ENCODE data around the gene EPS15.
"Not testable (repeated sequence)": the region's sequence is repeated elsewhere in the genome, so short reads cannot be mapped to it uniquely, and the experiment has no call there.

Gene EPS15

DNA sequence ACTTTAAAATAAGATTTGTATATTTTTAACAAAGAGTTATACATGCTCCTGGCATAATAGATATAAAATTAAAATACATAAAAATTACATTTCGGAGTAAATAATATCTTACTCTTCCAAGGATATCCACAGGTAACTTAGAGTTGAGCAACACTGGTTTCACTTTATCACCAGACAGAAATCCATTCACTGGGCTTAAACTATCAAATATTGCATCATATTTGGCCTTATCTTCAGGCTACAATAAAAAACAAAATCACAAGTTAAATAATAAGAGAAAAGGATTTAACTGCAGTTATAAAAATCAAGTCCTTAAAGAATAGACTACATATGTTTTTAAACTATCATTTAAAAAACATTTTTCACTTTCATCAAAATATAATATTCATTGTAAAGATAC, 55.5 kb downstream of the EPS15 start:
- no peak for DNase-seq

GRCh38 chr1:51462289-51462688, 56.8 kb downstream of the EPS15 start:
- not testable (repeated sequence) for DNase-seq

DNA sequence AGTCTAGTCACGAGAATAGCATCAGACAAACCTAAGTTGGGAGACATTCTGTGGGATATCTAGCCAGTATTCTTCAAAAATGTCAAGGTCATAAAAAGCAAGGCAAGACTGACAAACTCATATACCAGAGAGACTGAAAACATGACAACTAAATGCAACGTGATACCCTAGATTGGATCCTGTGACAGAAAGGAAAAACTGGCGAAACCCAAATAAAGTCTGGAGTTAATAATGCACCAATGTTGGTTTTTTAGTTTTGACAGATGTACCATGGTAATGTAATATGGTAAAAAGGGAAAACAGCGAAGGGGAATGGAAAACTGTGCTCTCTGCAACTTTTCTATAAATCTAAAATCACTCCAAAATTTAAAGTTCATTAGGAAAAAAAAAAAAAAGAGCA, 64.5 kb downstream of the EPS15 start:
- DNase-seq, result no peak

DNA sequence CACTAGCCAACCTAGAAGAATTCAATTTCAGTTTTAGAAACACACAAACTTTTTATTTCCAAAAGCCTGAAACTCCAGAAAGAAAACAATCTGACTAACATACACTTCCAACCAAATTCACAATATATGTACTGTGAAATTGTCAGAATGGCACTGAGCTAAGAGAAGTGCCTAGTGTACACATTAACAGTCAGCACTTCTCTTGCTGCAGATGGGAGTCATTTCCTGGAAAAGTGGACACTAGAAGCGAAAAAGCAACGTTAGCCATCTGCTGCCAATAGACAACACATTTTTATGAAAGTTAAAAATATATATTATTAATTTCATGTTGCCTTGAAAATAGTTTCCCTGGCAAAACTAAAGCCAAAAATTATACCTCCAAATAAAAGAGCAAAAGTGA, 66.1 kb downstream of the EPS15 start:
- no peak for DNase-seq

DNA sequence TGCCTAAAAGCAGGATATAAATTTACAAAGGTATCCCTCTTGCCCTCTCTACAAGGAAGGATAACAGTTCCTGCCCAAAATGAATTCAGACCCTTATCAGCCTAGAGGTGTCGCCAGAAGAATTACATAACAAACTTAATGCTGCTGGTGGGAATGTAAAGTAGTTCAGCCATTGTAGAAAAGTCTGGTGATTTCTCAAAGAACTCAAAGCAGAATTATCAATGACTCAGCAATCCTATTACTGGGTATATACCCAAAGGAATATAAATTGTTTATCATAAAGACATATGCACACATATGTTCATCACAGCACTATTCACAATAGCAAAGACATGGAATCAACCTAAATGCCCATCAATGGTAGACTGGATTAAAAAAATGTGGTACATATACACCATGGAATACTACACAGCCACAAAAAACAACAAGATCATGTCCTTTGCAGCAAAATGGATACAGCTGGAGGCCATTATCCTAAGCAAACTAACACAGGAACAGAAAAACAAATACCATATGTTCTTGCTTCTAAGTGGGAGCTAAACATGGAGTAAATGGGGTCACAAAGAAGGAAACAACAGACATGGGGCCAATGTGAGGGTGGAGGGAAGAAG, 70.1 kb downstream of the EPS15 start:
- not testable (repeated sequence) for DNase-seq

- no peak for DNase-seq
Observed at GRCh38 chr1:51445351-51446090, 73.5 kb downstream of the EPS15 start.

DNA sequence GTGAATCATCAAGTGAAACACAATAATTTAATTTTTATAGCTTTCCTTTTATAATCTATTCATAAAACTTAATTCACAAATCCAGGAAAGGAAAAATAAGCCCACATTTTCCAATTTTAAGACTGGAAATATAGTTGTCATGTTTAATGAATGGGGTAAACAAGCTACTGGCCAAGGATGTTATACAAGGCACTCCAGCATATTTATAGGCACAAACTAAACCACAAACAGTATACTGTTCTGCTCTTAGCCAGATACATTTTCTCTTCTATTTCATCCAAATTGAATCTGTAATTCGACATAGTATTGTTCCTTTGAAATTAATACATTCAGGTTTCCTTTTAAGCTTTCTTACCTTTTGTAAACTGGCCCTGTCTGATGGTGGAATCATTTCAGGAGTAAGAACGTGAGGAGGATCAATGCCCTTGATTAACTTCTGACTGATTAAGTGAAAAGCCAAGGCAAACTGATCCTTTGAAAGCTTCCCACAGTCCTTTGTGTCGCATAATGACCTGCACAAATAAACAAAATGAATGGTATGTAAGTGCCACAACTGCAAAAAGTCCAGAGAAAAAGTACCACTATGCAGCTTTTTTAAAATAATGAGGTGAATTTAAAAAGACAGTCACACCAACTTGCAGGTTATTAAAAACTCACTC, 74.4 kb downstream of the EPS15 start:
- DNase-seq, result no peak

- no peak for DNase-seq
Observed at GRCh38 chr1:51444096-51444495, 75.0 kb downstream of the EPS15 start.

- DNase-seq, result no peak
Observed at GRCh38 chr1:51443555-51443954, 75.5 kb downstream of the EPS15 start.

GRCh38 chr1:51442616-51443015, 76.5 kb downstream of the EPS15 start:
- DNase-seq, result no peak

DNA sequence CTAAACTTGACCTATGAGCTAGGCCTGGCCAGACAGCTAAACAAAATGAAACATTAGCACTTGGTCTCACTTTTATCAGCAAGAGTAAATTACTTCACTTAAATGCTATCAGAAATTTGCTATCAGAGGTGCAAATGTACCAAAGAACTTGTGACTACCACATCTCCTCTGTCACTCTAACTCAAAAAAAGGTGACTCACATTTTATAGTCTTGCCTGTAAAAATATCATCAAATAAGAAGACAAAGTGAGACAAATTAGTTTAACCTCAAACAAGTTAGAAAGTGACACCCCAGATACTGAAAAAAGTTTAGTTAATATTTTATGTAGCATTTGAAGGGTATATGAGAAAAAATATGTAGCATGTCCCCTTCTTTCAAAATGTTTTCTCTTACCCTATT, 76.9 kb downstream of the EPS15 start:
- no peak for DNase-seq

DNA sequence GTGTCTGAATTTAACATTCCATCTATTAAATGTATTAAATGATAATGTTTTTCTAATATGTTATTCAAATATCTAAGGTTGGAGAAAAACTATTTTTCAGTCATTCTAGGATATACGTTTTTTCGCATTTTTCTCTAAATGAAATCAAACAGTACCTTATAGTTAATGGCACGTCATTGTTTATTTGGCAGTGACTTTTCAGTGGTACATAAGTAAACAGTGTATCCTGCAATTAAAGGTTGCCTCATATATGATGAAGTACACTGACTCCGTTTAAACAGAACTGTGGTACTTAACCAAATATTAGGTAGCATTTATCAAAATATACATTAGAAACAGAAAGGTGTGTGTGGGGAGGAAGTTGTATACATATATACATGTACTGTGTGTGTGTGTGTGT, 79.2 kb downstream of the EPS15 start:
- DNase-seq, result no peak

DNA sequence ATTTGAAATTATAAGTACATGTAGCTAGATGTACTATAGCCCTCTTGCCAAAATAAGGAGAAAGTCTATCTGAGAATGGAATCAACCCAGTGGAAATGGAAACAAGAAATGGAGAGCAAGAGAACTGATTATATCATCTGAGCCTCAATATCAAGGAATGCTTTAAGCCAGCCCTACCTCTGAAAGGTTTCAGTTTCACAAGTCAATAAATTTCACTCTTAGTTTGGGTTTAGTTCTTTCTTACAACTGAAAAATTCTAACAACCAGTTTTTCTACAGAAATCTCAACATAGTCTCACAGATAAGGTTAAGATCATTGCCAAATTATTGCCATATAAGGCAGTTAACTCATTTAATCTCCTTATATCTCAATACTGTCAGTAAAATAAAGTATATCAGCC, 80.0 kb downstream of the EPS15 start:
- DNase-seq, result no peak

GRCh38 chr1:51437391-51437790, 81.7 kb downstream of the EPS15 start:
- DNase-seq, result not testable (repeated sequence)

- DNase-seq, result no peak
Observed at GRCh38 chr1:51435878-51436277, 83.2 kb downstream of the EPS15 start.

- no peak for DNase-seq
Observed at GRCh38 chr1:51433972-51434510, 85.0 kb downstream of the EPS15 start.

DNA sequence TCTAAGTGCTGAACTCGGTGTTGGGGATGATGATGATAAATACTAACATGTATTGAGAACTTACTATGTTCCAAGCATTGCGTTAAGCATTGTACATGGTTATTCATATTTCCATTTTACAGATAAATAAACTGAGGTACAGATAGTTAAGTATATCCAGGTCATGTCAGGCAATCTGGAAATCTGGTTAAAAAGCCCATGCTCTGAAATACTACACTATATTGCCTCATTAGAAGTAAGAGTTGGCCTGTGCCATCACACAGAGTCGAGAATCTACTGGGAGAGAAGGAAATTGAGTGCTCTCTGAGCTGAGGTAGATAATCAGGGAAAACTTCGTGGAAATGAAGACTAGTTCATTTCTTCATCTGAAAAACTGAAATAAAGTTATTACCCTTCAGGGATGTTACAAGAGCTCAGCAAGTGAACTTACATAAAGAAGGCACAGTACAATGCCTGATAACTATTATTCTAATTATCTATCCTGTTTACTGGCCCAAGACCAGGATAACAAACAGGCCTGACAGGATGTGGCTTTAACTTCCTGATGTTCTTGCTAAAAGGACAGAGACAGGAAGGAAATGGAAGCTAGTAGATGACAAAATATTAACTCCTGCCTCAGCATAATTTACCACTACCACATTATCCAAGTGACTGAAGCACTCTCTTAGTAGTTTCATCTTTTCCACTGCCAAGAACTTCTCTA, 85.6 kb downstream of the EPS15 start:
- no peak for DNase-seq

- DNase-seq, result no peak
Observed at GRCh38 chr1:51432146-51432545, 86.9 kb downstream of the EPS15 start.

DNA sequence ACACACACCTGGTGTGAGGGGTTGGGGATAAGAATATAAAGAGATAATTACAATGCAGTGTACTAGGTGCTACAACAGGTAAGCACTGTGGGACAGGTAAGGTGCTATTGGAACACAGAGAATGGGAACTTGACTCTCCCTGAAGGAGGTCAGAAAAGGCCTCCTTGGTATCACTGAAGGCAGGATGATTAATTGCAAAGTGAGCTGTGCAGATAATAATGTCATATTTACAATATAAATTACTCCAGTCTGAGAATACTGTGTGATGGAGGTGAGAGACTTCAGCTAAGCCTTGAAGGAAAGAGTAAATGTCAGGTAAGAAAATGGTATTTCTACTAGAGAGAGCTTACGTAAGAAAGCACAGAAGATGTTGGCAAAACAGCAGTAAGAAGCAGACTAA, 91.6 kb downstream of the EPS15 start:
- DNase-seq, result no peak

DNA sequence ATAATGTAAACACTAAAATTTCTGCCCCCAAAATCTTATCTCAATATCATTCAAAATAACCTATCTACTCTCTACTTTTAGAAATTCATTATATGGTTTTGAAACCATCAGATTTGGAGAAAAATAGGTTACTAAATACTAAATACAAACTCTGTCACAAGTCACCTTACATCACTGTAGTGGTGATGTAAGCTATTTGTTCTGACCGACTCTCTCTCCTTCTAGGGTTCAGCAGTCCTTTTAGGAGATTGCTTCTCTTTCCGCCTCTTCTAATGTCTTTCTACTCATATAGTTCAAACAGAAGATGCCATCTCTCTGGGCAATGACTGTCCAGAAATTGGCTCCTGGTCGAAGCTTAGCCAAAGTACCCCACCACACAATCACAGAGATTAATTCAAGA, 93.1 kb downstream of the EPS15 start:
- DNase-seq, result no peak

- no peak for DNase-seq
Observed at GRCh38 chr1:51425273-51425672, 93.8 kb downstream of the EPS15 start.

DNA sequence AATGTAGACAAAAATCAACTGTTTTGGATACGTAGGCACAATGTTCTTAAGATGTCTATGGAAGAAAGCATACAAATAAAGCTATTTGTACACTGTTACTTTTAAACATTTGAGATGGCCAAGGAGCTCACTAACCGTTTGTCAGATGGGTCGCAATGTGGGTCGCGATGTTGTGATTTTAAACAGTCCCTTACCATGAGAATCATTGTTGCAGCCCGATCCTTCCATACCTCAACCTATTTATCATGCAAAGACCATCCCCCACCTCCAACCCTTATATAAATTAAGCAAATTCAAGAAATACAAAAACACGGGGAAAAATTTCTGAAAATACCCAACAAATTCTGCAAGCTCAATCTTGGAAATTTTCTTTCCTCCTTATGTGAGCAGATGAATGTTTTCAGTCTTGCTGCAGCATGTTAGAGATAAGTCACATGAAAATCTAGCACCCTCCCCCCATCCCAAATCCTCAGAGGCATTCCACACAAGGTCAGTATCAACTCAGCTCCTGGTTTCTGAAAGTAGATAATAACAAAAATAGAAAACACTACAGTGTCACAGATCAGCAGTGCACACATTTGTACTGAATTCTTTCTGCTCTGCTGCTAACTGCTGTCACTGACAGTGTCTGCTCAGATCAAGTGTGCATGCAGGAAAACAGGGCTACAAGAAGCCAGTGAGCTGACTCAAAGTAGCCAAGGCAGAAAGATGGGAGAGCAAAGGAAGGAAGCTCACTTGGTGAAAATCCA, 95.8 kb downstream of the EPS15 start:
- no peak for DNase-seq

Measured in activated CD4-positive, CD25-positive, alpha-beta regulatory T cell treated with anti-CD3 and anti-CD28 coated beads, Interleukin-2, amount 50 U/mL, for 72 hours (primary cell).